SK-N-SH (cell line): ENCODE measurements around the gene TUBGCP2.

Experiments
- CHD2 ChIP-seq: fragments of 150-350 bp; IDR thresholded peaks from 2 replicates; pipeline ENCODE4 v1.6.1; 2018; ENCODE audit warnings: low read length; ENCODE audit not compliant: partially characterized antibody
- EP300 ChIP-seq, 2 experiments: IDR thresholded peaks; 2 replicates each; pipeline versions ENCODE4 v1.4.0 to v1.6.1; 2012; ENCODE audit warnings: borderline replicate concordance in 1 of 2, low read depth in 1 of 2, low read length in 1 of 2
- EZH2phosphoT487 ChIP-seq: fragments of 200-600 bp; sonication (generic); IDR thresholded peaks from 2 replicates; pipeline ENCODE4 v1.6.1; 2017; ENCODE audit warnings: low read depth, mixed run types, mild to moderate bottlenecking, antibody characterized with exemption, moderate library complexity, borderline replicate concordance
- FOXM1 ChIP-seq: IDR thresholded peaks from 2 replicates; pipeline ENCODE4 v1.4.0; 2012; ENCODE audit warnings: low read depth, mild to moderate bottlenecking
- JUND ChIP-seq: IDR thresholded peaks from 2 replicates; pipeline ENCODE4 v1.4.0; 2012
- POLR2AphosphoS5 ChIP-seq: IDR thresholded peaks from 2 replicates; pipeline ENCODE4 v1.6.1; 2012; ENCODE audit warnings: low read depth, low read length
- RAD21 ChIP-seq: IDR thresholded peaks from 2 replicates; pipeline ENCODE4 v1.6.1; 2012; ENCODE audit warnings: mild to moderate bottlenecking, low read length
- SIN3A ChIP-seq: IDR thresholded peaks from 2 replicates; pipeline ENCODE4 v1.6.1; 2012; ENCODE audit warnings: low read depth, mild to moderate bottlenecking, low read length, moderate library complexity, borderline replicate concordance
- YY1 ChIP-seq: IDR thresholded peaks from 2 replicates; pipeline ENCODE4 v1.4.0; 2012; ENCODE audit warnings: low read depth, mild to moderate bottlenecking
- TF ChIP-seq, protein P1 (sequence below): fragments of 200-600 bp; sonication (generic); IDR thresholded peaks from 2 replicates; pipeline ENCODE4 v1.6.1; 2017; ENCODE audit warnings: antibody characterized with exemption, mild to moderate bottlenecking, moderate library complexity
- TF ChIP-seq, protein P2 (sequence below): fragments of 150-350 bp; IDR thresholded peaks from 2 replicates; pipeline ENCODE4 v1.6.1; 2017; ENCODE audit warnings: antibody characterized with exemption, low read length, low read depth, borderline replicate concordance
- TF ChIP-seq, protein P3 (sequence below): IDR thresholded peaks from 2 replicates; pipeline ENCODE4 v1.4.0; 2012; ENCODE audit warnings: low read depth

DNA sequence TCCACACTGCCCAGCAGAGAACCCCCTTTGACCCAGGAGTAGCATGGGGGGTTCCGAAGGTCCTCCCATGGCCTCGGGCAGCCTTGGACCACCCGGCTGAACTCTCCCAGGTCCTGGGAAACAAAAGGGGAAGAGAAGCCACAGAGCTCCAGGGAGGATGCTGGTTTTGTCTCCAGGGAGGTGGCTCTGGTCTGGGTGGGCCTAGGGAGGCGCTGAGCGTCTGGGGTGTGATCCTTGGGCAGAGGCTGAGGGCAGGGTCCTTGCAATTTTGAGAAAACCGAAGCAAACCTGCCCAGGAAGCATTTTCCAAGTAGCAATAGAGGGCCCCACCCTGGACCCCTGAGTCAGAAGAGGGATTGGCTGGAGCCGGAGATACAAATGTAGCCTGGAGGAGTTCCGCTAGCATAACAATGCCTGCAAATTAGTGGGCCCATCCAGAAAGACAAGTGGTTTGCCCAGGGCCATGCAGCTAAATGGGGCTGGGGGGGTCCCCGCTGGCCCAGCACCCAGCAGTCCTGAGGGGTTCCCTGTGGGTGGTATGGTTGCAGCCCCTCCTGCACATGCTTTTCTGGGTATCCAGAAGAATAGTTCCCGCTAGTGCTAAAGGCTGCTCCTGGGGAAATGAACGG lies 76.6 kb downstream of the TUBGCP2 start:
- TF ChIP-seq, protein P1, sequence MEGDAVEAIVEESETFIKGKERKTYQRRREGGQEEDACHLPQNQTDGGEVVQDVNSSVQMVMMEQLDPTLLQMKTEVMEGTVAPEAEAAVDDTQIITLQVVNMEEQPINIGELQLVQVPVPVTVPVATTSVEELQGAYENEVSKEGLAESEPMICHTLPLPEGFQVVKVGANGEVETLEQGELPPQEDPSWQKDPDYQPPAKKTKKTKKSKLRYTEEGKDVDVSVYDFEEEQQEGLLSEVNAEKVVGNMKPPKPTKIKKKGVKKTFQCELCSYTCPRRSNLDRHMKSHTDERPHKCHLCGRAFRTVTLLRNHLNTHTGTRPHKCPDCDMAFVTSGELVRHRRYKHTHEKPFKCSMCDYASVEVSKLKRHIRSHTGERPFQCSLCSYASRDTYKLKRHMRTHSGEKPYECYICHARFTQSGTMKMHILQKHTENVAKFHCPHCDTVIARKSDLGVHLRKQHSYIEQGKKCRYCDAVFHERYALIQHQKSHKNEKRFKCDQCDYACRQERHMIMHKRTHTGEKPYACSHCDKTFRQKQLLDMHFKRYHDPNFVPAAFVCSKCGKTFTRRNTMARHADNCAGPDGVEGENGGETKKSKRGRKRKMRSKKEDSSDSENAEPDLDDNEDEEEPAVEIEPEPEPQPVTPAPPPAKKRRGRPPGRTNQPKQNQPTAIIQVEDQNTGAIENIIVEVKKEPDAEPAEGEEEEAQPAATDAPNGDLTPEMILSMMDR = no peak
- TF ChIP-seq EP300 (IDR thresholded peaks at IDR 0.05; ENCODE audit: borderline replicate concordance in 1 of 2, low read depth in 1 of 2, low read length in 1 of 2) (no peak), YY1 (no peak), FOXM1 (no peak), EZH2phosphoT487 (no peak), POLR2AphosphoS5 (no peak), RAD21 (no peak), SIN3A (no peak), CHD2 (no peak), JUND (no peak)
- TF ChIP-seq, protein P2, sequence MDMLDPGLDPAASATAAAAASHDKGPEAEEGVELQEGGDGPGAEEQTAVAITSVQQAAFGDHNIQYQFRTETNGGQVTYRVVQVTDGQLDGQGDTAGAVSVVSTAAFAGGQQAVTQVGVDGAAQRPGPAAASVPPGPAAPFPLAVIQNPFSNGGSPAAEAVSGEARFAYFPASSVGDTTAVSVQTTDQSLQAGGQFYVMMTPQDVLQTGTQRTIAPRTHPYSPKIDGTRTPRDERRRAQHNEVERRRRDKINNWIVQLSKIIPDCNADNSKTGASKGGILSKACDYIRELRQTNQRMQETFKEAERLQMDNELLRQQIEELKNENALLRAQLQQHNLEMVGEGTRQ = no peak
- TF ChIP-seq, protein P3, sequence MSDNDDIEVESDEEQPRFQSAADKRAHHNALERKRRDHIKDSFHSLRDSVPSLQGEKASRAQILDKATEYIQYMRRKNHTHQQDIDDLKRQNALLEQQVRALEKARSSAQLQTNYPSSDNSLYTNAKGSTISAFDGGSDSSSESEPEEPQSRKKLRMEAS = no peak
